Thoracic aorta (tissue), 2 donors: ENCODE results near the gene LEFTY1. TPM values are rescaled to one million over a fixed set of nuclear protein-coding genes. Genes with fewer than 3 reads are reported as not detected.

Source experiments
- ATAC-seq: fragments of 150-250 bp; one replicate; pipeline ENCODE4 v1.8.0; 2017; ENCODE audit warnings: low read depth; ENCODE audit not compliant: insufficient number of reproducible peaks, low FRiP score
- DNase-seq: peaks from one replicate; pipeline ENCODE4 v3.0.0-alpha.2; 2020; ENCODE audit warnings: low spot score
- H3K27ac ChIP-seq, 2 donors: fragments of 200-600 bp; sonication (generic); 1 replicate in 1 of 2; 2 replicates in 1 of 2; pipeline ENCODE4 v1.5.1; 2016; ENCODE audit warnings: mild to moderate bottlenecking in 2 of 2, moderate library complexity in 2 of 2
- H3K27me3 ChIP-seq: fragments of 200-600 bp; sonication (generic); replicated peaks from 2 replicates; pipeline ENCODE4 v1.6.0; 2016; ENCODE audit warnings: mild to moderate bottlenecking; ENCODE audit not compliant: insufficient read depth
- H3K36me3 ChIP-seq: fragments of 200-600 bp; sonication (generic); one replicate; pipeline ENCODE4 v1.5.1; 2016
- H3K4me1 ChIP-seq, 2 donors: fragments of 200-600 bp; sonication (generic); 1 replicate in 1 of 2; 2 replicates in 1 of 2; pipeline versions ENCODE4 v1.5.1 to v1.6.0; 2016; ENCODE audit warnings: low read depth in 2 of 2, mild to moderate bottlenecking in 1 of 2; ENCODE audit not compliant: control insufficient read depth in 1 of 2
- H3K4me3 ChIP-seq: fragments of 200-600 bp; sonication (generic); 2 replicates; pipeline ENCODE4 v1.5.1; 2016; ENCODE audit warnings: mild to moderate bottlenecking
- H3K9me3 ChIP-seq: fragments of 200-600 bp; sonication (generic); 2 replicates; pipeline ENCODE4 v1.5.1; 2016
- total RNA-seq, 2 donors: library from RNA; depleted of rRNA; stranded (reverse); fragments of >200 nt; gene quantifications; one replicate each; pipeline versions ENCODE4 v1.1.0 to v1.2.3, GENCODE V29; 2016
- TF ChIP-seq, protein P1 (sequence below): fragments of 200-600 bp; sonication (generic); IDR thresholded peaks from one replicate; pipeline ENCODE4 v1.5.1; 2019; ENCODE audit warnings: antibody characterized with exemption

The LEFTY1 gene
- total RNA-seq, 2 donors from 2014 or later, result not detected

DNA sequence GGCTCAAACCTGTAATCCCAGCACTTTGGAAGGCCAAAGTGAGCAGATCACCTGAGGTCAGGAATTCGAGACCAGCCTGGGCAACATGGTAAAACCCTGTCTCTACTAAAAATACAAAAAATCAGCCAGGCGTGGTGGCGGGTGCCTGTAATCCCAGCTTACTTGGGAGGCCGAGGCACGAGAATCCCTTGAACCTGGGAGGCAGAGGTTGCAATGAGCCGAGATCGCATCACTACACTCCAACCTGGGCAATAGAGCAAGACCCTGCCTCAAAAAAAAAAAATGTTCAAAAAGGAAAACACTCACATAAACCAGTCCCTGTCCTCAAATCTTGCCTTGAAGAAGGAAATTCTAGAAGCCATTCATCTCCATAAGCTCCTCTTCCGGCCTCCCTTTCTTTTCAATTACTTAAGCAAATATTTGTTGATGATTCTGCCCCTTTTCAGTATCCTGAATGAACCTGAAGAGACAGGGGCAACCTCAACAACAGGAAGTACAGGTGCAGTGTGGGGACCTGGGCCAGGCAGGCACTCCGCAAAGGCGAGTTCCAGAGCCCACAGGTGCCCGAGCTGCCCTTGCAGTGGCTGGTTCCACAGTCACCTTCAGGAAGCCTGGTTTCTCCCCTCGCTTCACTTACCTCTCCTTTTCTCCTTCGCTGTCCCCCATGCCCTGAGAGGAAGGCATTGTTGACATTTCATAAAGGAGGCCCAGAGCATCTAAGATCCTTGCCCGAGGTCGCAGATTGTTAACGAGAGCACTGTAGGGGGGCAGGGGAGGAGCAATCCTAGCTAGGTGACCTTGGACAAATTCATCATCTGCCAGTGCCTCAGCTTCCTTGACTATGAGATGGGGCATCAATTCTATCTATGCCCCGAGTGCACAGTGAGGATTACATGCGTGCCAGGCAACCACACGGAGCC lies 8.9 kb upstream of the LEFTY1 start:
- H3K4me3 ChIP-seq, result no peak overlapping the region
- no peaks in the 10 kb centered on the region for H3K27me3 ChIP-seq
- DNase-seq, result no peak
- H3K36me3 ChIP-seq, result no peaks in the 10 kb centered on the region
- no peaks in the 10 kb centered on the region for H3K9me3 ChIP-seq
- no peak overlapping the region for H3K27ac ChIP-seq
- TF ChIP-seq, protein P1, sequence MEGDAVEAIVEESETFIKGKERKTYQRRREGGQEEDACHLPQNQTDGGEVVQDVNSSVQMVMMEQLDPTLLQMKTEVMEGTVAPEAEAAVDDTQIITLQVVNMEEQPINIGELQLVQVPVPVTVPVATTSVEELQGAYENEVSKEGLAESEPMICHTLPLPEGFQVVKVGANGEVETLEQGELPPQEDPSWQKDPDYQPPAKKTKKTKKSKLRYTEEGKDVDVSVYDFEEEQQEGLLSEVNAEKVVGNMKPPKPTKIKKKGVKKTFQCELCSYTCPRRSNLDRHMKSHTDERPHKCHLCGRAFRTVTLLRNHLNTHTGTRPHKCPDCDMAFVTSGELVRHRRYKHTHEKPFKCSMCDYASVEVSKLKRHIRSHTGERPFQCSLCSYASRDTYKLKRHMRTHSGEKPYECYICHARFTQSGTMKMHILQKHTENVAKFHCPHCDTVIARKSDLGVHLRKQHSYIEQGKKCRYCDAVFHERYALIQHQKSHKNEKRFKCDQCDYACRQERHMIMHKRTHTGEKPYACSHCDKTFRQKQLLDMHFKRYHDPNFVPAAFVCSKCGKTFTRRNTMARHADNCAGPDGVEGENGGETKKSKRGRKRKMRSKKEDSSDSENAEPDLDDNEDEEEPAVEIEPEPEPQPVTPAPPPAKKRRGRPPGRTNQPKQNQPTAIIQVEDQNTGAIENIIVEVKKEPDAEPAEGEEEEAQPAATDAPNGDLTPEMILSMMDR, result no peak
- no peaks in the 10 kb centered on the region for H3K4me1 ChIP-seq
- ATAC-seq, result no peak

DNA sequence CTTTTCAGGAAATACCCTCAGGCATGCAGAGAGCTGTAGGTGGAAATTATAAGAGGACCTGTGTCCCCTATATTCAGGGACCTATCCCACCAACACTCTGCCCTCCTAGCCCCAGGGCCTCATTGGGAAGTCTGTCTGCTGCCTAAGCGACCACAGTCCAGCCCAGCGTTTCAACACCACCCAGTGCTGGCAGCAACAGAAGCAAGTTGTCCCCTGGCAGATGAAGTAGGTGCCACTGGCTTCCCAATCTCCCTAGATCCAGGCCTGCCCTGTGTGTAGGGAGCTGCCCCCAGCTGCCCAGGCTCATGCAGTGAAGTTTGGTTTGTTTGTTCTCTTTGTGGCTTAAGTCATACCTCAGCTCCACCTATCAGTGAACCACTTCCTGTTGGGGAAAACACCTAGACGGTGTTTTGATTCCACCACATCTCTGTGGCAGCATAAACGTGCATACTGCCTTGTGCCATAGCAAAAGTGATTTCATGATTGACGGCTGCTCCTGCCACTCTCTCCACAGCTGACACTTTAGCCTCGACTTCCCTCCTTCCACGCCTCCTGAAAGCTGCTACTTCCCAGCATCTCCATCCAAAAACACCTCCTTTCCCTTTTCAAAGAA lies 8.1 kb upstream of the LEFTY1 start:
- no peak overlapping the region for H3K4me3 ChIP-seq
- ATAC-seq (no peak), DNase-seq (no peak)
- H3K4me1 ChIP-seq, result no peaks in the 10 kb centered on the region
- H3K36me3 ChIP-seq, result no peaks in the 10 kb centered on the region
- TF ChIP-seq, protein P1, result no peak
- H3K27me3 ChIP-seq, result no peaks in the 10 kb centered on the region
- no peak overlapping the region for H3K27ac ChIP-seq
- H3K9me3 ChIP-seq, result no peaks in the 10 kb centered on the region

DNA sequence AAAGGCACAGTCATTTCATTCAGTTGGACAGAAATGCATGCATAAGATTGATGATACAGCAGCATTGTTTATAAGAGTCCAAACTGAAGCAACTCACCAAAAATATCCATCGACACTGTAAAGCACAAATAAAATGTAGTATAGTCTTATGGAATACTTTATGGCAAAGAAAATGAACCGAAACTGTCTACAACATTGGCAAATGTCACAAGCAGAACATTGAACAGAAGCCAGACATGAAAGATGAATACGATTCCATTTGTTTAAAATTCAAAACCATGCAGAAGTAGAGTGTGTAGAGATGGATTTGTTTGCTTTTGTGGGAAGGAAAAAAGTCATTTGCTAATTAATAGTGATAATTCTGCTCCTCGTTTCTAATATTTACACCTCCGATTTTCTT lies 7.5 kb upstream of the LEFTY1 start:
- H3K4me1 ChIP-seq, result no peaks in the 10 kb centered on the region
- no peaks in the 10 kb centered on the region for H3K9me3 ChIP-seq
- no peak overlapping the region for H3K27ac ChIP-seq
- H3K36me3 ChIP-seq, result no peaks in the 10 kb centered on the region
- ATAC-seq, result no peak
- DNase-seq, result no peak
- H3K4me3 ChIP-seq, result no peak overlapping the region
- no peaks in the 10 kb centered on the region for H3K27me3 ChIP-seq
- TF ChIP-seq, protein P1, result no peak

DNA sequence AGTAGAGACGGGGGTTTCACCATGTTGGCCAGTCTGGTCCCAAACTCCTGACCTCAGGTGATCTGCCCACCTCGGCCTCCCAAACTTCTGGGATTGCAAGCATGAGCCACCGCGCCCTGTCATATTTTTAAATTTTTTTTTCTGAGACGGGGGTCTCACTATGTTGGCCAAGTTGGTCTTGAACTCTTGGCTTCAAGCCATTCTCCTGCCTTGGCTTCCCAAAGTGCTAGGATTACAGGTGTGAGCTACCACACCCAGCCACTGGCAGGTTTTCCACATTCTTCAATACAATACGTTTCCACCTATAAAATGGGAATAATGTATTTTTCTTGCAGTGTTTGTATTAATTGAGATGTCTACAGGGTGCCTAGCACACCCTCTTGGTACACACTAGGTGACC lies 3.4 kb upstream of the LEFTY1 start:
- DNase-seq (no peak), ATAC-seq (no peak)
- H3K4me1 ChIP-seq, result no peaks in the 10 kb centered on the region
- no peak overlapping the region for H3K4me3 ChIP-seq
- TF ChIP-seq, protein P1, result no peak
- no peaks in the 10 kb centered on the region for H3K27me3 ChIP-seq
- no peaks in the 10 kb centered on the region for H3K36me3 ChIP-seq
- no peaks in the 10 kb centered on the region for H3K9me3 ChIP-seq
- no peak overlapping the region for H3K27ac ChIP-seq

DNA sequence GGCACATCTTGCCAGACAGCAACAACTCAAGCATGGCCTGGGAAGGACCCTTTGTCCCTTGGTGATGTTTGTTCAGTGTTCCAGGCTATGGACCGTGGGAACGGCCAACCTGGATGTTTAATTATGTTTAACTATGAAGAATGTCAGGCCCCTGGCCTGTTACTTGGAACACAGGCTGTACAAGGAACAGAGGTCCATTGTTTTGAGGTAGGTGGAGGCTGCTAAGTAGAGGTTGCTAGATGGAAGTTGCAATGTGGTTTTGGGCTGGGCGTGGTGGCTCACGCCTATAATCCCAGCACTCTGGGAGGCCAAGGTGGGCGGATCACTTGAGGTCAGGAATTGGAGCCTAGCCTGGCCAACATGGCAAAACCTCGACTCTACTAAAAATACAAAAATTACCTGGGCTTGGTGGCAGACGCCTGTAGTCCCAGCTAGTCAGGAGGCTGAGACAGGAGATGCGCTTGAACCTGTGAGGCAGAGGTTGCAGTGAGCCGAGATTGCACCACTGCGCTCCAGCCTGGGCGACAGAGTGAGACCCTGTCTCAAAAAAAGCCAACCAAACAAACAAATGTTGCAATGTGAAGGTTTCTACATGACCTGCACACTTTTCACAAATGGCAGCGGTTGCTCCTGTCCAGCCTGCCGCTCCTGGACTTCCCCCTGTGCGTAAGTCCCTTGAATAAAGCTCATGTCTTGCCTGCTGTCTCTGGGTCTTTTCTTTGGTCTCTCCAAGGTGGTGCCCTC lies 2.5 kb upstream of the LEFTY1 start:
- no peak for ATAC-seq

More for the DNA sequence above, 2.5 kb upstream of the LEFTY1 start:
- Histone ChIP-seq H3K36me3 (no peaks in the 10 kb centered on the region), H3K4me3 (no peak overlapping the region), H3K27me3 (no peaks in the 10 kb centered on the region), H3K4me1 (no peaks in the 10 kb centered on the region), H3K27ac (no peak overlapping the region), H3K9me3 (no peaks in the 10 kb centered on the region)
- no peak for DNase-seq
- TF ChIP-seq, protein P1, result no peak
